GM23248 (cell line): ENCODE data around the gene MRPL48. TPM values are rescaled to one million over a fixed set of nuclear protein-coding genes. Genes with fewer than 3 reads are reported as not detected.

Experiments used
- DNase-seq: peaks from one replicate; pipeline ENCODE4 v3.0.0-alpha.2; 2015
- H2AFZ ChIP-seq: fragments of 200-600 bp; sonication (generic); 2 replicates; pipeline ENCODE4 v1.6.1; 2016; ENCODE audit warnings: antibody characterized with exemption
- H3F3A ChIP-seq: fragments of 200-600 bp; sonication (generic); 2 replicates; pipeline ENCODE4 v1.6.1; 2016; ENCODE audit warnings: mild to moderate bottlenecking, antibody characterized with exemption, mixed run types; ENCODE audit not compliant: insufficient read depth
- H3K27ac ChIP-seq: fragments of 200-600 bp; sonication (generic); 2 replicates; pipeline ENCODE4 v1.5.1; 2016; ENCODE audit warnings: mild to moderate bottlenecking
- H3K27me3 ChIP-seq: fragments of 200-600 bp; sonication (generic); replicated peaks from 2 replicates; pipeline ENCODE4 v1.6.1; 2016; ENCODE audit warnings: mild to moderate bottlenecking; ENCODE audit not compliant: insufficient read depth
- H3K36me3 ChIP-seq: fragments of 200-600 bp; sonication (generic); 2 replicates; pipeline ENCODE4 v1.6.1; 2016; ENCODE audit warnings: low read depth, mild to moderate bottlenecking
- H3K4me1 ChIP-seq: fragments of 200-600 bp; sonication (generic); 2 replicates; pipeline ENCODE4 v1.6.1; 2016; ENCODE audit warnings: mild to moderate bottlenecking; ENCODE audit not compliant: insufficient read depth
- H3K4me2 ChIP-seq: fragments of 200-600 bp; sonication (generic); one replicate; pipeline ENCODE4 v1.6.1; 2016; ENCODE audit warnings: mild to moderate bottlenecking; ENCODE audit not compliant: unreplicated experiment
- H3K4me3 ChIP-seq: fragments of 200-600 bp; sonication (generic); 2 replicates; pipeline ENCODE4 v1.5.1; 2016; ENCODE audit warnings: mild to moderate bottlenecking
- H3K79me2 ChIP-seq: fragments of 200-600 bp; sonication (generic); 2 replicates; pipeline ENCODE4 v1.6.1; 2016; ENCODE audit warnings: mild to moderate bottlenecking; ENCODE audit not compliant: insufficient read depth
- H3K9ac ChIP-seq: fragments of 200-600 bp; sonication (generic); 2 replicates; pipeline ENCODE4 v1.6.1; 2016; ENCODE audit warnings: mild to moderate bottlenecking
- H3K9me2 ChIP-seq: fragments of 200-600 bp; sonication (generic); 2 replicates; pipeline ENCODE4 v1.6.1; 2016; ENCODE audit warnings: mixed run types, mild to moderate bottlenecking, moderate library complexity; ENCODE audit not compliant: insufficient read depth
- H3K9me3 ChIP-seq: fragments of 200-600 bp; sonication (generic); one replicate; pipeline ENCODE4 v1.6.1; 2017; ENCODE audit warnings: low read depth
- H4K20me1 ChIP-seq: fragments of 200-600 bp; sonication (generic); 2 replicates; pipeline ENCODE4 v1.6.0; 2016; ENCODE audit not compliant: insufficient read depth
- EZH2 ChIP-seq: fragments of 200-600 bp; sonication (generic); IDR thresholded peaks from 2 replicates; pipeline ENCODE4 v1.6.1; 2018; ENCODE audit warnings: antibody characterized with exemption, mild to moderate bottlenecking; ENCODE audit not compliant: insufficient read depth, poor library complexity, severe bottlenecking
- EZH2phosphoT487 ChIP-seq: fragments of 200-600 bp; sonication (generic); IDR thresholded peaks from 2 replicates; pipeline ENCODE4 v1.6.1; 2018; ENCODE audit warnings: antibody characterized with exemption, moderate library complexity, mild to moderate bottlenecking, low read depth; ENCODE audit not compliant: insufficient read depth
- WGBS, 2 experiments: methylation state at CpG; one replicate each; pipeline ENCODE4 v1.1.6; 2015 to 2017; ENCODE audit warnings: low lambda C conversion rate in 2 of 2, low coverage in 1 of 2; ENCODE audit errors: missing lambda C conversion rate in 2 of 2; 5-methylcytosine and 5-hydroxymethylcytosine counted together
- in situ Hi-C: fragments of 300-500 bp; cut with MboI; formaldehyde crosslinking; loops from 2 replicates; pipeline ENCODE4 v1.15.0; 2020
- polyA plus RNA-seq: library from polyadenylated mRNA; unstranded; fragments of >200 nt; fragmentation: Nextera tagmentation; extraction: Ambion mirVana; gene quantifications from 2 replicates; pipeline ENCODE4 v1.2.1, GENCODE V29; 2016
- total RNA-seq: library from RNA; depleted of rRNA; stranded (reverse); fragments of >200 nt; shearing (Covaris generic); gene quantifications from 2 replicates; pipeline ENCODE4 v1.2.3, GENCODE V29; 2014; rRNA removed

The MRPL48 gene
- total and polyA plus RNA-seq, 2 experiments from 2014 or later, result 21.4 to 40.1 TPM

- no peak overlapping the region for H3K4me3 ChIP-seq
- H3F3A ChIP-seq, result peaks cover 4% of the 10 kb centered on the region; the same call in 1 of the 2 replicates
- no peaks in the 10 kb centered on the region for H3K9me2 ChIP-seq
- DNase-seq, result no peak
- no peak for TF ChIP-seq EZH2phosphoT487
- no peak for TF ChIP-seq EZH2
- H3K36me3 ChIP-seq, result peaks cover 15% of the 10 kb centered on the region; the same call in 1 of the 2 replicates
- no peak overlapping the region for H3K9ac ChIP-seq
- no peak overlapping the region for H2AFZ ChIP-seq
- no peaks in the 10 kb centered on the region for H3K79me2 ChIP-seq
- in situ Hi-C loops, result no loop called here
- no peak overlapping the region for H3K4me2 ChIP-seq
- no peak overlapping the region for H3K27ac ChIP-seq
- H3K4me1 ChIP-seq, result no peaks in the 10 kb centered on the region
- H3K27me3 ChIP-seq, result no peaks in the 10 kb centered on the region
- 85 to 89% methylated on average over 4 of the region's 4 CpGs for WGBS, 2 experiments
- H4K20me1 ChIP-seq, result no peaks in the 10 kb centered on the region
- no peaks in the 10 kb centered on the region for H3K9me3 ChIP-seq
These were observed 126.6 kb downstream of the MRPL48 start for GRCh38 chr11:73914284-73914683.

Other genes with a start within 250 kb of the MRPL48 start
- gene FAM168A, start 189.8 kb upstream of the MRPL48 start, total RNA-seq, result 26.4 and 26.7 TPM in 2 replicates
- gene FAM168A, start 189.8 kb upstream of the MRPL48 start, polyA plus RNA-seq, result 8.2 and 9.1 TPM in 2 replicates
- gene PLEKHB1, start 141.3 kb upstream of the MRPL48 start, total RNA-seq, result not detected in 2 replicates
- not detected in 2 replicates for gene PLEKHB1, start 141.3 kb upstream of the MRPL48 start, polyA plus RNA-seq
- 123 and 147 TPM in 2 replicates for gene RAB6A, start 26.8 kb upstream of the MRPL48 start, total RNA-seq
- 145 and 151 TPM in 2 replicates for gene RAB6A, start 26.8 kb upstream of the MRPL48 start, polyA plus RNA-seq
- gene COA4, start 89.0 kb downstream of the MRPL48 start, total RNA-seq, result 67.7 and 79.0 TPM in 2 replicates
- 78.5 and 84.0 TPM in 2 replicates for gene COA4, start 89.0 kb downstream of the MRPL48 start, polyA plus RNA-seq
- gene PAAF1, start 89.1 kb downstream of the MRPL48 start, total RNA-seq, result 6.2 and 6.7 TPM in 2 replicates
- 24.1 and 27.2 TPM in 2 replicates for gene PAAF1, start 89.1 kb downstream of the MRPL48 start, polyA plus RNA-seq
- not detected in 2 replicates for gene DNAJB13, start 163.2 kb downstream of the MRPL48 start, total RNA-seq
- gene DNAJB13, start 163.2 kb downstream of the MRPL48 start, polyA plus RNA-seq, result 0.41 TPM in 2 replicates
- gene UCP2, start 195.0 kb downstream of the MRPL48 start, total RNA-seq, result 2.4 TPM in 1 of 2 replicates, not detected in the other
- gene UCP2, start 195.0 kb downstream of the MRPL48 start, polyA plus RNA-seq, result 2.0 and 2.8 TPM in 2 replicates
- 0.11 TPM in 1 of 2 replicates, not detected in the other for gene UCP3, start 221.2 kb downstream of the MRPL48 start, total RNA-seq
- gene UCP3, start 221.2 kb downstream of the MRPL48 start, polyA plus RNA-seq, result 0.22 TPM in 1 of 2 replicates, not detected in the other